Liver (tissue), 3 donors: ENCODE data around the gene SHH.

ENCODE experiments used
- JUND ChIP-seq, 2 donors: IDR thresholded peaks; 2 replicates each; pipeline ENCODE4 v1.6.1; 2016; ENCODE audit warnings: antibody characterized with exemption in 2 of 2
- YY1 ChIP-seq: IDR thresholded peaks from 2 replicates; pipeline ENCODE4 v1.6.1; 2016; ENCODE audit warnings: antibody characterized with exemption, mild to moderate bottlenecking
- ZBTB33 ChIP-seq: IDR thresholded peaks from 2 replicates; pipeline ENCODE4 v1.6.1; 2016; ENCODE audit warnings: antibody characterized with exemption
- TF ChIP-seq, protein P1 (sequence below): fragments of 150-350 bp; IDR thresholded peaks from 2 replicates; pipeline ENCODE4 v1.5.1; 2017; ENCODE audit warnings: improper control_type of control experiment, low read depth, low read length; ENCODE audit not compliant: missing input control
- TF ChIP-seq, protein P2 (sequence below): IDR thresholded peaks from 2 replicates; pipeline ENCODE4 v1.6.1; 2016; ENCODE audit warnings: antibody characterized with exemption
- donor health status: healthy.
- donor health status: healthy.

GRCh38 chr7:155813546-155814315, 1.5 kb upstream of the SHH start:
- TF ChIP-seq JUND (IDR thresholded peaks at IDR 0.05) (no peak), YY1 (no peak), ZBTB33 (no peak)
- TF ChIP-seq, protein P1, sequence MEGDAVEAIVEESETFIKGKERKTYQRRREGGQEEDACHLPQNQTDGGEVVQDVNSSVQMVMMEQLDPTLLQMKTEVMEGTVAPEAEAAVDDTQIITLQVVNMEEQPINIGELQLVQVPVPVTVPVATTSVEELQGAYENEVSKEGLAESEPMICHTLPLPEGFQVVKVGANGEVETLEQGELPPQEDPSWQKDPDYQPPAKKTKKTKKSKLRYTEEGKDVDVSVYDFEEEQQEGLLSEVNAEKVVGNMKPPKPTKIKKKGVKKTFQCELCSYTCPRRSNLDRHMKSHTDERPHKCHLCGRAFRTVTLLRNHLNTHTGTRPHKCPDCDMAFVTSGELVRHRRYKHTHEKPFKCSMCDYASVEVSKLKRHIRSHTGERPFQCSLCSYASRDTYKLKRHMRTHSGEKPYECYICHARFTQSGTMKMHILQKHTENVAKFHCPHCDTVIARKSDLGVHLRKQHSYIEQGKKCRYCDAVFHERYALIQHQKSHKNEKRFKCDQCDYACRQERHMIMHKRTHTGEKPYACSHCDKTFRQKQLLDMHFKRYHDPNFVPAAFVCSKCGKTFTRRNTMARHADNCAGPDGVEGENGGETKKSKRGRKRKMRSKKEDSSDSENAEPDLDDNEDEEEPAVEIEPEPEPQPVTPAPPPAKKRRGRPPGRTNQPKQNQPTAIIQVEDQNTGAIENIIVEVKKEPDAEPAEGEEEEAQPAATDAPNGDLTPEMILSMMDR: no peak
- TF ChIP-seq, protein P2, sequence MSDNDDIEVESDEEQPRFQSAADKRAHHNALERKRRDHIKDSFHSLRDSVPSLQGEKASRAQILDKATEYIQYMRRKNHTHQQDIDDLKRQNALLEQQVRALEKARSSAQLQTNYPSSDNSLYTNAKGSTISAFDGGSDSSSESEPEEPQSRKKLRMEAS: no peak
